HG03520 (cell line): ENCODE results near the gene EMX1.

Experiments used
- ATAC-seq: cut with Tn5 transposase; IDR thresholded peaks from one replicate; pipeline ENCODE4 v1.9.1; 2021; ENCODE audit warnings: mild to moderate bottlenecking, moderate library complexity; ENCODE audit not compliant: unreplicated experiment

The EMX1 gene

GRCh38 chr2:72974436-72974754 lies 57.1 kb downstream of the EMX1 start:
- no peak for ATAC-seq

- no peak for ATAC-seq
These were observed 57.7 kb downstream of the EMX1 start for GRCh38 chr2:72975017-72975416.

GRCh38 chr2:72979896-72980295 lies 62.6 kb downstream of the EMX1 start:
- ATAC-seq: no peak

GRCh38 chr2:72980535-72981217 lies 63.4 kb downstream of the EMX1 start:
- ATAC-seq: no peak

GRCh38 chr2:72981536-72981935 lies 64.2 kb downstream of the EMX1 start:
- no peak for ATAC-seq

GRCh38 chr2:72982219-72982618 lies 64.9 kb downstream of the EMX1 start:
- ATAC-seq: no peak

- no peak for ATAC-seq
These were observed 65.6 kb downstream of the EMX1 start for GRCh38 chr2:72982781-72983499.

- no peak for ATAC-seq
These were observed 66.3 kb downstream of the EMX1 start for GRCh38 chr2:72983500-72984161.

GRCh38 chr2:72984172-72984671 lies 66.9 kb downstream of the EMX1 start:
- ATAC-seq: no peak
